Omental fat pad (tissue), 4 donors: ENCODE results near the gene SCN9A. TPM values are rescaled to one million over a fixed set of nuclear protein-coding genes. Genes with fewer than 3 reads are reported as not detected.

Experiments used
- ATAC-seq: fragments of 150-250 bp; one replicate; pipeline ENCODE4 v1.9.1; 2016; ENCODE audit warnings: mild to moderate bottlenecking, moderate library complexity; ENCODE audit not compliant: low FRiP score
- DNase-seq: peaks from one replicate; pipeline ENCODE4 v3.0.0-alpha.2; 2019; ENCODE audit warnings: low spot score
- CTCF ChIP-seq, 3 donors: fragments of 450-650 bp; IDR thresholded peaks; one replicate each; pipeline ENCODE4 v1.5.1; 2016 to 2017; ENCODE audit warnings: antibody characterized with exemption in 3 of 3, mild to moderate bottlenecking in 3 of 3, moderate library complexity in 2 of 3
- total RNA-seq, 4 donors: library from RNA; depleted of rRNA; stranded (reverse); fragments of >200 nt; gene quantifications; one replicate each; pipeline ENCODE4 v1.1.0, GENCODE V29; 2016

Gene SCN9A
- total RNA-seq, 4 donors from 2014 or later, result 6.0 to 13.9 (median 7.1) TPM

- TF ChIP-seq CTCF (IDR thresholded peaks at IDR 0.05), result no peak
- DNase-seq, result no peak
- ATAC-seq, result no peak
These were observed 191.0 kb downstream of the SCN9A start for GRCh38 chr2:166184789-166185188.

- DNase-seq (no peak), ATAC-seq (no peak)
- no peak for TF ChIP-seq CTCF (IDR thresholded peaks at IDR 0.05)
These were observed 194.0 kb downstream of the SCN9A start for GRCh38 chr2:166181813-166182154.

DNA sequence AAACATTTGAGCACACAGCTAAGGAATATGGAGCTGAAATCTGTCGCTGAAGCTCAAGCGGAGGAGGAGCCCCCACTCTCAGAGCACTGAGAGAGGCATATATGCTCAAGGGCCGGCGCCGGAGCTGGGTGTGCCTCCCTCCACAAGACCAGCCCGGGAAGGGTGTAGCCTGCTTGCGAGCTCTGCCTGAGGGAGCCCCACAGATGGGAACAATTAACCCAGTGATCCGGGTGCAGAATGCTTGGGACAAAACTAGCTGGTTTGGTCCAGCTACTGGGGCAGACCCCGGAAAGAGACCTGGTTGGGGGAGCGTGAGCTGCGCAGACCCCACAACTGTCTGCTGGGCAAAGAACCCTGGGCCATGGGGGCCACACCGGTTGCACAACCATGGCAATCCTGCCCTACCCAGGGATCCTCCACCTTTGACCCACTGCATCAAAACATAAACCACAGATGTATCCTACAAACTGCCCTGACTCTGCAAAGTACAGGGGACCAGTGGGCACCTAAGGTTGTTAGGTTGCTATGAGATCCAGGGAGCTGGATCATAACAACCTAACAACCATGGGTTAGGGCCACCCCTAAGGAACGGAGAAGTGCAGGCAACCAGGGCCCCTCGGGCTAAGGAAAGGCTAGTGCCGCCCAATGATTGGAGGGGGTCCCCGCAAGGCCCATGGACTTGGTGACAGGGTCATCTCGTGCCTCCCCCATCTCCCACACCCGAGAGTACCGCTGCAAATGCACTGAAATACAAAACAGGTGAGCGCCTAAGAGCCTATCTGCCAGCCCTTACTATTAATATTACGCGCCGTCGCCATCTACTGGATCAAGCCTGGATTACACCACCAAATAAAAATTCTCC is 194.6 kb downstream of the SCN9A start:
- no peak for DNase-seq
- TF ChIP-seq CTCF (IDR thresholded peaks at IDR 0.05), result no peak
- ATAC-seq, result peak; percentile 40

GRCh38 chr2:166179201-166179600 is 196.5 kb downstream of the SCN9A start:
- no peak for TF ChIP-seq CTCF (IDR thresholded peaks at IDR 0.05)
- ATAC-seq (no peak), DNase-seq (no peak)

- no peak for ATAC-seq
- no peak for TF ChIP-seq CTCF (IDR thresholded peaks at IDR 0.05)
- no peak for DNase-seq
These were observed 202.5 kb downstream of the SCN9A start for GRCh38 chr2:166173263-166173662.

GRCh38 chr2:166171216-166171615 is 204.5 kb downstream of the SCN9A start:
- DNase-seq, result no peak
- TF ChIP-seq CTCF (IDR thresholded peaks at IDR 0.05), result no peak
- no peak for ATAC-seq

DNA sequence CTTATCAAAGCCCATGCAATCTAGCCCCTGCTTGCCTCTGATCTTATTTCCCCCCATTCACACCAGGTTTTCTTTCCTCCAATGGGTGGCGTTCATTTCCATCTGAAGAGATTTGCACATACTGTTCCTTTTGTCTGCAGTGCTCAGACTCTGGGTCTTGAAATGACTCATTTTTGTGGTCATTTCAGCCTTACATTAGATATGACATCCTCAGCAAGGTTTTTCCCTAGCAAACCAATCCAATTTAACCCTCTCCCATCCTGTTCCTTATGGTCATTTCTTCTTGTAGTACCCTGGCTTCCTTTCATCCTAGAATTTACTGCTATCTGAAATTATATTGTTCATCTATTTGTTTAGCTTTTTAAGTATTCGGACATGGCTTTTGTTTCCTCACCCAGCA is 205.4 kb downstream of the SCN9A start:
- no peak for TF ChIP-seq CTCF (IDR thresholded peaks at IDR 0.05)
- ATAC-seq, result no peak
- no peak for DNase-seq
